A549 (cell line): ENCODE measurements around the gene ST13. TPM values are rescaled to one million over a fixed set of nuclear protein-coding genes. Genes with fewer than 3 reads are reported as not detected.
A peak's percentile ranks its signal among the peaks of the same experiment; 100 is the strongest.

ENCODE experiments used
- ATAC-seq, 2 experiments: fragments of 200-7000 bp in 1 of 2; fragments of >200 bp in 1 of 2; cut with Nextera tagmentation in 1 of 2; cut with Tn5 transposase in 1 of 2; 3 replicates each; pipeline versions ENCODE4 v1.8.0 to v1.9.1; 2018 to 2020; ENCODE audit warnings: mild to moderate bottlenecking in 1 of 2, moderate library complexity in 1 of 2
- CTCF ChIA-PET: fragments of 300-600 bp; sonication (Branson Sonifier 250); formaldehyde crosslinking; extraction: SDS; loops from one replicate; lab custom pipeline; 2021; ENCODE audit warnings: antibody characterized with exemption, inconsistent platforms; lab: Yijun Ruan, JAX
- POLR2A ChIA-PET: fragments of 350-600 bp; formaldehyde crosslinking; extraction: SDS; loops from one replicate; lab custom pipeline; 2021; ENCODE audit warnings: antibody characterized with exemption, inconsistent platforms; lab: Yijun Ruan, JAX
- DNase-seq, 2 experiments: peaks; one replicate each; pipeline versions ENCODE4 v3.0.0 to v3.0.0-alpha.2; 2011 to 2016; ENCODE audit warnings: low read depth in 1 of 2, low spot score in 1 of 2
- FAIRE-seq: peaks from 2 replicates; lab custom pipeline; 2011; peaks lifted over from hg19 to GRCh38; lab: Jason Lieb, UNC
- H3K27ac ChIP-seq, 2 experiments: fragments of >200 bp; sonication (Bioruptor Twin); formaldehyde crosslinking; 3 replicates each; pipeline ENCODE4 v1.5.1; 2016 to 2017
- H3K4me1 ChIP-seq: fragments of >200 bp; sonication (Bioruptor Twin); formaldehyde crosslinking; 3 replicates; pipeline ENCODE4 v1.6.1; 2016
- H3K4me2 ChIP-seq: fragments of >200 bp; sonication (Bioruptor Twin); formaldehyde crosslinking; 3 replicates; pipeline ENCODE4 v1.6.1; 2016
- H3K4me3 ChIP-seq: fragments of >200 bp; sonication (Bioruptor Twin); formaldehyde crosslinking; 3 replicates; pipeline ENCODE4 v1.5.1; 2016
- H3K9me3 ChIP-seq: fragments of >200 bp; sonication (Bioruptor Twin); formaldehyde crosslinking; 3 replicates; pipeline ENCODE4 v1.6.1; 2016
- BHLHE40 ChIP-seq: IDR thresholded peaks from 2 replicates; pipeline ENCODE4 v1.6.1; 2012; ENCODE audit warnings: low read depth, low read length, inconsistent platforms
- ESRRA ChIP-seq: fragments of 150-350 bp; IDR thresholded peaks from 2 replicates; pipeline ENCODE4 v1.6.1; 2014; ENCODE audit warnings: mild to moderate bottlenecking, low read length, borderline replicate concordance
- FOSB ChIP-seq: fragments of 250-450 bp; sonication (Bioruptor Pico); IDR thresholded peaks from 2 replicates; pipeline ENCODE4 v1.5.0; 2020; ENCODE audit warnings: mild to moderate bottlenecking, moderate library complexity
- FOSL2 ChIP-seq, 2 experiments: fragments of 450-650 bp in 1 of 2; fragments of >200 bp in 1 of 2; sonication (Bioruptor Twin) in 1 of 2; formaldehyde crosslinking; IDR thresholded peaks; 2 replicates each; pipeline versions ENCODE4 v1.5.0 to v1.6.1; 2016 to 2020; ENCODE audit warnings: mild to moderate bottlenecking in 1 of 2, moderate library complexity in 1 of 2
- FOXS1 ChIP-seq: fragments of 250-450 bp; sonication (Bioruptor Pico); IDR thresholded peaks from 2 replicates; pipeline ENCODE4 v1.5.0; 2020; ENCODE audit warnings: mild to moderate bottlenecking, moderate library complexity
- HDAC2 ChIP-seq: fragments of 200-600 bp; sonication (generic); IDR thresholded peaks from 2 replicates; pipeline ENCODE4 v1.6.1; 2016
- HEYL ChIP-seq: fragments of 250-450 bp; sonication (Bioruptor Pico); IDR thresholded peaks from 2 replicates; pipeline ENCODE4 v1.8.0; 2021; ENCODE audit warnings: mild to moderate bottlenecking, moderate library complexity
- HOXA7 ChIP-seq: fragments of 250-450 bp; sonication (Bioruptor Pico); IDR thresholded peaks from 2 replicates; pipeline ENCODE4 v1.5.0; 2020; ENCODE audit warnings: mild to moderate bottlenecking, moderate library complexity
- HOXB5 ChIP-seq: fragments of 250-450 bp; sonication (Bioruptor Pico); IDR thresholded peaks from 2 replicates; pipeline ENCODE4 v1.5.0; 2020; ENCODE audit warnings: mild to moderate bottlenecking, moderate library complexity
- JUN ChIP-seq, 2 experiments: fragments of >200 bp; sonication (Bioruptor Twin); formaldehyde crosslinking; IDR thresholded peaks; 2 replicates in 1 of 2; 3 replicates in 1 of 2; pipeline ENCODE4 v1.6.1; 2016 to 2017
- MAFK ChIP-seq: fragments of 450-650 bp; IDR thresholded peaks from 2 replicates; pipeline ENCODE4 v1.6.1; 2014; ENCODE audit not compliant: partially characterized antibody
- MAX ChIP-seq: IDR thresholded peaks from 2 replicates; pipeline ENCODE4 v1.6.1; 2012
- MYC ChIP-seq: IDR thresholded peaks from 2 replicates; pipeline ENCODE4 v1.6.1; 2012; ENCODE audit warnings: mild to moderate bottlenecking, inconsistent platforms, low read length, improper control_type of control experiment, borderline replicate concordance
- NFE2L2 ChIP-seq: fragments of 150-350 bp; conservative IDR thresholded peaks from 2 replicates; pipeline ENCODE4 v1.6.1; 2014; ENCODE audit warnings: low read length
- NR3C1 ChIP-seq: fragments of >200 bp; sonication (Bioruptor Twin); formaldehyde crosslinking; IDR thresholded peaks from 3 replicates; pipeline ENCODE4 v1.6.1; 2017
- POLR2AphosphoS2 ChIP-seq: conservative IDR thresholded peaks from 2 replicates; pipeline ENCODE4 v1.6.1; 2012; ENCODE audit warnings: low read length, improper control_type of control experiment, inconsistent platforms
- RAD21 ChIP-seq, 2 experiments: fragments of >200 bp in 1 of 2; sonication (Bioruptor Twin) in 1 of 2; formaldehyde crosslinking in 1 of 2; IDR thresholded peaks in 1 of 2; conservative IDR thresholded peaks in 1 of 2; 2 replicates in 1 of 2; 3 replicates in 1 of 2; pipeline ENCODE4 v1.6.1; 2012 to 2018; ENCODE audit warnings: inconsistent platforms in 1 of 2
- RNF2 ChIP-seq: fragments of 200-600 bp; sonication (generic); IDR thresholded peaks from 2 replicates; pipeline ENCODE4 v1.6.1; 2016; ENCODE audit warnings: low read depth, mild to moderate bottlenecking, antibody characterized with exemption, moderate library complexity, borderline replicate concordance
- TFCP2L1 ChIP-seq: fragments of 250-450 bp; sonication (Bioruptor Pico); IDR thresholded peaks from 2 replicates; pipeline ENCODE4 v1.5.0; 2021; ENCODE audit warnings: mild to moderate bottlenecking
- ZC3H11A ChIP-seq: fragments of 450-650 bp; IDR thresholded peaks from 2 replicates; pipeline ENCODE4 v1.6.1; 2014; ENCODE audit warnings: antibody characterized with exemption, mild to moderate bottlenecking
- ZFP36 ChIP-seq: fragments of 450-650 bp; IDR thresholded peaks from 2 replicates; pipeline ENCODE4 v1.6.1; 2014; ENCODE audit warnings: borderline replicate concordance; ENCODE audit not compliant: partially characterized antibody
- ZNF302 ChIP-seq: fragments of 250-450 bp; sonication (Bioruptor Pico); IDR thresholded peaks from 2 replicates; pipeline ENCODE4 v1.9.0; 2021; ENCODE audit warnings: inconsistent platforms, mild to moderate bottlenecking, moderate library complexity
- WGBS: methylation state at CpG from one replicate; pipeline ENCODE4 v1.1.6; 2017; ENCODE audit errors: missing lambda C conversion rate; 5-methylcytosine and 5-hydroxymethylcytosine counted together
- polyA plus RNA-seq, 4 experiments: library from polyadenylated mRNA; depleted of rRNA in 3 of 4; stranded (reverse); fragments of >200 nt; fragmentation: RNase III in 1 of 4; extraction: RNeasy Plus Mini Kit Qiagen cat#74134 plus additional on column Dnase treatment in 1 of 4; gene quantifications; 2 replicates in 3 of 4; 3 replicates in 1 of 4; pipeline ENCODE4 v1.2.3, GENCODE V29; 2011 to 2017
- TF ChIP-seq, protein P1 (sequence below): fragments of 200-600 bp; sonication (generic); IDR thresholded peaks from 2 replicates; pipeline ENCODE4 v1.6.1; 2016; ENCODE audit warnings: antibody characterized with exemption, mild to moderate bottlenecking, moderate library complexity
- TF ChIP-seq, protein P2 (sequence below): fragments of >200 bp; sonication (Bioruptor Twin); formaldehyde crosslinking; IDR thresholded peaks from 2 replicates; pipeline ENCODE4 v1.6.1; 2016
- TF ChIP-seq, protein P3 (sequence below): fragments of >200 bp; sonication (Bioruptor Twin); formaldehyde crosslinking; IDR thresholded peaks from 3 replicates; pipeline ENCODE4 v1.6.1; 2016

Gene ST13
- polyA plus RNA-seq, 2 of the 4 experiments (the other 2 are of a cell fraction) = 181 to 227 TPM

GRCh38 chr22:40890881-40891280, 34.4 kb upstream of the ST13 start (continued):
- TF ChIP-seq RNF2 (no peak), HEYL (CRISPR knock-in tag) (no peak), POLR2AphosphoS2 (no peak), MAX (no peak), HDAC2 (no peak), ZFP36 (no peak), FOSB (no peak)
- TF ChIP-seq, protein P1, sequence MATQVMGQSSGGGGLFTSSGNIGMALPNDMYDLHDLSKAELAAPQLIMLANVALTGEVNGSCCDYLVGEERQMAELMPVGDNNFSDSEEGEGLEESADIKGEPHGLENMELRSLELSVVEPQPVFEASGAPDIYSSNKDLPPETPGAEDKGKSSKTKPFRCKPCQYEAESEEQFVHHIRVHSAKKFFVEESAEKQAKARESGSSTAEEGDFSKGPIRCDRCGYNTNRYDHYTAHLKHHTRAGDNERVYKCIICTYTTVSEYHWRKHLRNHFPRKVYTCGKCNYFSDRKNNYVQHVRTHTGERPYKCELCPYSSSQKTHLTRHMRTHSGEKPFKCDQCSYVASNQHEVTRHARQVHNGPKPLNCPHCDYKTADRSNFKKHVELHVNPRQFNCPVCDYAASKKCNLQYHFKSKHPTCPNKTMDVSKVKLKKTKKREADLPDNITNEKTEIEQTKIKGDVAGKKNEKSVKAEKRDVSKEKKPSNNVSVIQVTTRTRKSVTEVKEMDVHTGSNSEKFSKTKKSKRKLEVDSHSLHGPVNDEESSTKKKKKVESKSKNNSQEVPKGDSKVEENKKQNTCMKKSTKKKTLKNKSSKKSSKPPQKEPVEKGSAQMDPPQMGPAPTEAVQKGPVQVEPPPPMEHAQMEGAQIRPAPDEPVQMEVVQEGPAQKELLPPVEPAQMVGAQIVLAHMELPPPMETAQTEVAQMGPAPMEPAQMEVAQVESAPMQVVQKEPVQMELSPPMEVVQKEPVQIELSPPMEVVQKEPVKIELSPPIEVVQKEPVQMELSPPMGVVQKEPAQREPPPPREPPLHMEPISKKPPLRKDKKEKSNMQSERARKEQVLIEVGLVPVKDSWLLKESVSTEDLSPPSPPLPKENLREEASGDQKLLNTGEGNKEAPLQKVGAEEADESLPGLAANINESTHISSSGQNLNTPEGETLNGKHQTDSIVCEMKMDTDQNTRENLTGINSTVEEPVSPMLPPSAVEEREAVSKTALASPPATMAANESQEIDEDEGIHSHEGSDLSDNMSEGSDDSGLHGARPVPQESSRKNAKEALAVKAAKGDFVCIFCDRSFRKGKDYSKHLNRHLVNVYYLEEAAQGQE = no peak

- no peak overlapping the region for H3K4me2 ChIP-seq
- H3K27ac ChIP-seq = no peak overlapping the region
- ChIA-PET CTCF (interaction anchor here (1.7 to 2.9 kb wide), 2 partner anchors 10 to 34 kb away, joined by 5 to 8 read pairs; no protein-coding TSS in a partner anchor), POLR2A (no interaction called here)
- FAIRE-seq = no peak
- no peak overlapping the region for H3K4me3 ChIP-seq
- no peaks in the 10 kb centered on the region for H3K9me3 ChIP-seq
- H3K4me1 ChIP-seq = no peaks in the 10 kb centered on the region
- no peak for ATAC-seq
- no peak for DNase-seq
- TF ChIP-seq ZNF302 (CRISPR knock-in tag) (no peak), HEYL (CRISPR knock-in tag) (no peak), JUN (IDR thresholded peaks at IDR 0.05) (no peak), RAD21 (conservative IDR thresholded peaks at IDR 0.05 in 1 of 2, IDR thresholded peaks at IDR 0.05 in 1 of 2) (no peak), TFCP2L1 (CRISPR knock-in tag) (no peak), FOSB (no peak), BHLHE40 (no peak), ZC3H11A (no peak), HOXA7 (CRISPR knock-in tag) (no peak), MYC (no peak), ESRRA (no peak), HOXB5 (CRISPR knock-in tag) (no peak)
- TF ChIP-seq, protein P2, sequence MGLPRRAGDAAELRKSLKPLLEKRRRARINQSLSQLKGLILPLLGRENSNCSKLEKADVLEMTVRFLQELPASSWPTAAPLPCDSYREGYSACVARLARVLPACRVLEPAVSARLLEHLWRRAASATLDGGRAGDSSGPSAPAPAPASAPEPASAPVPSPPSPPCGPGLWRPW = no peak
Measured at GRCh38 chr22:40889116-40889515, 32.7 kb upstream of the ST13 start.

DNA sequence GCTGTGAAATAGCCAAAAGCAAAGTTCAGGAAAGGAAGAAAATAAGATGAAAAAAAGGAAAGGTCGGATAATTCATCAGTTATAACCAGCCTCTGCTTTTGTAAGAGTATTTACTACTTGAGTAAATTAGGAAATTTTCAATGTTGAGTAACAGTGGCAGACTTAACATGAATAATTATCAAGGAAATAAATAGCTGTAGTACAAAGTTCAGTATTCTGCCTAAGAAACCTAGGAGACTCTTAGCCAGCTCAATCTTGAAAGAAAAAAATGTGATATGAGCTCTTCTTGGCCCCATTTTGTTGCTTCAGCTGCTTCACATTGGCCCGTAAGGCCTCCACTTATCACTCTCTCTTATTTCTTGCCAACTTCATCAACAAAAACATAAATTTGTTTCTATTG, 22.5 kb upstream of the ST13 start:
- Histone ChIP-seq H3K4me2 (no peak overlapping the region), H3K4me3 (no peak overlapping the region), H3K27ac (no peak overlapping the region), H3K4me1 (no peaks in the 10 kb centered on the region), H3K9me3 (no peaks in the 10 kb centered on the region)
- TF ChIP-seq HOXB5 (CRISPR knock-in tag) = no peak
- no peak for TF ChIP-seq NFE2L2
- 91% methylated on average over 2 of the region's 2 CpGs for WGBS
- ATAC-seq = no peak
- FAIRE-seq = no peak
- CTCF ChIA-PET = no interaction called here
- POLR2A ChIA-PET = no interaction called here
- DNase-seq = no peak

DNA sequence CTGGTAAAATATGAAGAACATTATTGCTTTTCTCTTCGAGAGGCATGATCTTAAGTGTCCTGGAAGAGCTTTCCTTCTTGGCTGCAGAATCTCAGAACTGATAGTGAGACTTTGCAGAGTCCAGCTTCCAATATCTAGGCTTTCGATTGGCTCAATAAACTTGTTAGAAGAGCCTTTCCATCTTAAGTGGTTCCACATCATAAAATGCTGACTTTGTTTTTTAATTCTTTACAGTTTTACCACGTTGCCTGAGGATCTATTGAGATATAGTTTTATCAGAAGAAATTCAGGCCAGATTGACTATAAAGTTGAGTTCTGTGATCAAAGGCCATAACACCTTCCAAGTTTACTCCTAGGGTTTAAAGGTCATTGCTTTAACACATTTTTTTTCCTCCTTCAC, 21.0 kb upstream of the ST13 start:
- Histone ChIP-seq H3K4me1 (no peaks in the 10 kb centered on the region), H3K4me3 (no peak overlapping the region), H3K9me3 (no peaks in the 10 kb centered on the region), H3K4me2 (no peak overlapping the region), H3K27ac (no peak overlapping the region)
- WGBS = 93% methylated on average over 3 of the region's 3 CpGs
- FAIRE-seq (no peak), DNase-seq (no peak), ATAC-seq (no peak)
- POLR2A ChIA-PET = no interaction called here
- TF ChIP-seq, protein P3, sequence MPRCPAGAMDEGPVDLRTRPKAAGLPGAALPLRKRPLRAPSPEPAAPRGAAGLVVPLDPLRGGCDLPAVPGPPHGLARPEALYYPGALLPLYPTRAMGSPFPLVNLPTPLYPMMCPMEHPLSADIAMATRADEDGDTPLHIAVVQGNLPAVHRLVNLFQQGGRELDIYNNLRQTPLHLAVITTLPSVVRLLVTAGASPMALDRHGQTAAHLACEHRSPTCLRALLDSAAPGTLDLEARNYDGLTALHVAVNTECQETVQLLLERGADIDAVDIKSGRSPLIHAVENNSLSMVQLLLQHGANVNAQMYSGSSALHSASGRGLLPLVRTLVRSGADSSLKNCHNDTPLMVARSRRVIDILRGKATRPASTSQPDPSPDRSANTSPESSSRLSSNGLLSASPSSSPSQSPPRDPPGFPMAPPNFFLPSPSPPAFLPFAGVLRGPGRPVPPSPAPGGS = no peak
- TF ChIP-seq, protein P2 = no peak
- TF ChIP-seq MAFK (peak; percentile 76), FOXS1 (CRISPR knock-in tag) (no peak), FOSL2 (IDR thresholded peaks at IDR 0.05) (no peak), FOSL2 (CRISPR knock-in tag; IDR thresholded peaks at IDR 0.05) (no peak), NR3C1 (no peak)
- CTCF ChIA-PET = no interaction called here
